HuH-7.5 (cell line): ENCODE data around the gene EEFSEC.

ENCODE experiments used
- DNase-seq: peaks from one replicate; pipeline ENCODE4 v3.0.0; 2011; ENCODE audit warnings: low spot score

Gene EEFSEC

DNA sequence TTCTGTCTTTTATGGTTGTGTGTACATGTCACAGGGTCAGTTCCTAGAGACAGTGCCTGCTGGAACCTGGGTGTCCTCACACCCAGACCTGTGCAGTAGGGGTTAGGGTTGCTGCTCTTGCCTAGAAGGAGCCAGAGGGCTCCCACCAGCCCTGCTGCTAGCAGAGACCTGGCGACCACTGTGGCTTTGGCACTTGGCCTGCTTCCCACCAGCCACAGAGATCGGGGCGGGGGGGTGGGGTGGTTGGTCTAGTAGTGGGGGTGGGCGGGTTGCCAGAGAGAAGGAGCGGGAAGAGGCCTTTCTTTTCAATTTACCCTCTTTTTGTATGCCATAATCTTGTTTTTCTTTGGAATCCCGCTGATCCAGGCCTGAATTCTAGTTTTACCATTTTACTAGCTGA lies 29.4 kb downstream of the EEFSEC start:
- no peak for DNase-seq

DNA sequence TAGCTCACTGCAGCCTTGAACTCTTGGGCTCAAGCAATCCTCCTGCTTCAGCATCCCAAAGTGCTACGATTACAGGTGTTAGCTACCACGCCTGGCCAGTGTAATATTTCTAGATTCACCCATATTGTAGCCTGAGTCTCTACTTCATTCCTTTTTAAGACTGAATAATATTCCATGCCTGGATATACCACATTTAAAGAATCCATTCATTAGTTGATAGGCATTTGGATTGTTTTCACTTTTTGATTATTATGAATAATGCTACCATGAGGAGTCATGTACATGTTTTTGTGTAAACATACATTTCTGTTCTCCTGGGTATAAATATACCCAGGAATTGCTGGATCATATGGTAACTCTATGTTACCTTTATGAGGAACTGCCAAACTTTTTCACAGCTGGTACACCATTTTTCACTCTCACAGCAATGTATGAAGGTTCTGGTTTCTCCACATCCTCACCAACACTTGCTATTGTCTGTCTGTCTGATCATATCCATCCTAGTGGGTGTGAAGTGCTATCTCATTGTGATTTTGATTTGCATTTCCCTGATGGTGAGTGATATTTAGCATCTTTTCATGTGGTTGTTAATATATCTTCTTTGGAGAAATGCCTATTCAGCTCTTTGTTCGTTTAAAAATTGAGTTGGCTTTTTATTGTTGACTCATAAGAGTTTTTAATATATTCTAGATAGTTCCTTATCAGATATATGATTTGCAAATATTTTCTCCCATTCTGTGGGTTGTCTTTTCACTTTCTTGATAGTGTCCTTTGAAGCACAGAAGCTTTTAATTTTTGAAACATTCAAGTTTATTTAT lies 32.6 kb downstream of the EEFSEC start:
- DNase-seq: no peak

DNA sequence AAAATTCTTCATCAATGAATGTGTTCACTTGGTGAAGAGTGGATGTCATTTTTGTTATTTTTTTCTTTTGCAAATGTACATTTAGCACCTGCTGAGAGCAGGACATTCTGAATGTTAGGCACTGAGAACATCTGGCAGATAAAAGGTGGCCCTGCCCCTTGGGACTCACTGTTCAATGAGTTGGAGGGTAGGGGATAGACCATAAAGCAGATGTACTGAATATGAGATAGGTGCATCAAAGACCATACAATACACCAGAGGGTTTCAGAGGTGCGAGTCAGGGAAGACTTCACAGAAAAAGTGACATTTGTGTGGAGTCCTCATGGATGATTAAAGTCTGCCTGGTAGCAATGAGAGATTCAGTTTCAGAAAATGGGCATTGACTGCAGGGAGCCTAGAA lies 34.2 kb downstream of the EEFSEC start:
- DNase-seq: no peak

DNA sequence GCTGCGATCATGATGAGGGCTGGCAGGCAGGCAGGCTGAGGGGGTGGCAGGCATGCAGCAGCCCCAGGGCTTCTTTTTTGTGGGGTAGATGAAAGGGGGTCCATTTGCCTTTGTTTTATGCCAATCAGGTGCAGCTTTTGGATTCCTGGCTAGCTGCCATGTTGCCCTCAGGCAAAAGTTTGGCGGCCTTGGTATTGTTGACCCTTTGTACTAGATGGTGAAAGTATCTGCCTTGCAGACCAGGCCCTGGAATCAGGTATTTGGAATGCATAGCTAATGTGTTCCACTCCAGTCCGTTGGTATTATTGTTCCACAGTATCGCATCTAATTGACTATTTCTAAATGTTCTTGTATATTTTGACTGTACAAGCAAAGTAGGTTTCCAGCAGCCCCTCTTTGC lies 35.0 kb downstream of the EEFSEC start:
- no peak for DNase-seq

DNA sequence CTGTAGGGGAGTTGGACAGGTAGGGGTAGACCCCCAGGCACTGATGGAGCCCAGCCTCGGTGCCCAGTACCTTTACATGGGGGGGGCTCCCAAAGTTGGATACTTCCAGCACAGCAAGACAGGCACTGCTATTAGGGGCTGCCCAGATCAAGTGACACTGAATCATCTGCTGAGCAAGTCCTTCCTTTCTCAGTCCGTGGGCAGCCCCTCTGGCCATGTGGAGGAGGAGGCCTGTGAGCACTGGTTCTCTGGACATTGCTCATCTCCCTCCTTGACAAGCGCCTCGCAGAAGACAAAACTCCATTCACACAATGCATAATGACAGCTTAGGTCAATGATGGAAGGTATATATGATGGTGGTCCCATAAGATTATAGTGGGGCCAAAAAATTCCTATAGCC lies 35.7 kb downstream of the EEFSEC start:
- no peak for DNase-seq

DNA sequence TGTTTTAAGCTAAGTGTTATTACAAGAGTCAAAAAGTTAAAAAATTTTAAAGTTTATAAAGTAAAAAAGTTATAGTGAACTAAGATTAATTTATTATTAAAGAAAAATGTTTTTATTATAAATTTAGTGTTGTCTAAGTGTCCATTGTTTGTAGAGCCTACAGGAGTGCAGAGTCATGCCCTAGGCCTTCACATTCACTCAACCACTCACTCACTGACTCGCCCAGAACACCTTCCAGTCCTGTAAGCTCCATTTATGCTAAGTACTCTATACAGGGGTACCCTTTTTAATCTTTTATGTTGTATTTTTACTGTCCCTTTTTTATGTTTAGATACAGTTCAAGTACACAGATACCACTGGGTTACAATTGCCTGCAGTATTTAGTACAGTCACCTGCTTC lies 37.2 kb downstream of the EEFSEC start:
- DNase-seq: no peak

DNA sequence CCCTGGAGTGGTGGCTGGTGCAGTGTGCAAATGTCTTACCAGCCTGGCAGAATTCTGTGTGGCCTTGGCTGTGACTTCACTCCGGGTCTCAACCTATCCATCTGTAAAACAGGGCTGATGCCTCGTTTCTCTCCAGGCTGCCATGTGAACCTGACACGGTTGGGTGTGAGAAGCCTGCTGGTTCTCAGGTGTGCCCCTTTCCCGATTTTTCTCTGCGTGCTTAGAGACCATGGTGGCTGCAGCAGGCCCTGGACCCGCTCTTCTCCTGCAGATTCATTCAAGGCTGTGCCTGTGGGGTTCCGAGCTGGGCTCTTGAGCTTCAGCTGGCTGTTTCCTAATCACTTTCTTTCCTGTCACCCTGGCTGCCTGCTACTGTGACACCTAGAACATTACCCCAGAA lies 38.9 kb downstream of the EEFSEC start:
- no peak for DNase-seq

DNA sequence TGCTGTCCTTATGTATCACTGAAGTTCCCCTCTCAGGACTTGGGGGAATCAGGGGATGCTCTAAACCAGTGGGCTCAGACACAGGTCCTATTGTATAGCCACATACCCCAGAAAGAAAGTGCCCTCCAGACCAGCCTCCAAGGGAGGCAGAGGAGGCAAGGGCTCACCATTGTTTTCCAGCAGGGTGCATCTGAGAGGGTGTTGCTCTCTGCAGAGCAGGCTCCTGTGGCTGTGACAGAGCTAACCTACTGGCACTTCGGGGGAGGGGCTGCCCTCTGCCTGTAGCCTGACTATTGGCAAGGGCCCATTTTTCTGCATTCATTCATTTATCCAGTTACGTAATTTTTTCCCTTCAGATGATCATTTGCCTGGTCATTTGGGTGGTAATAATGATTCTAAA lies 39.9 kb downstream of the EEFSEC start:
- DNase-seq: no peak

DNA sequence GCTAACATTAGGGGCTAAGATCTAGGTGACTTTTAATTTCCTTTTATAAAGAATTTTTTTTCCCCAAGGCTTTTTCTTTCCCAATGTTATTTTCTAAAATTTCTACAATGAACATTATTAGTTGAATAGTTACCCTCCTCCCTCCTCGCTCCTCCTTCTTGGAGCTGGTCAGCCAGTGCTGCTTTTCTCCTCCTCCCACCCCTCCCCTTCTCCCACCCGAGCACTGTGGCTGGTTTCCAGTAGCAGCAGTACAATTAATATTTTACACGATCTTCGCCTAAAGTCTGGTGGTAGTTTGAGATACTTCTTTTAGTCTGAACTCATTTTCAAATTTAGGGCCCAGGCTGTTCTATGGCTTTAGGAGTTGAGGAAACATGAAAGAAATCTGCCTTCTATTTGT lies 41.6 kb downstream of the EEFSEC start:
- DNase-seq: no peak

DNA sequence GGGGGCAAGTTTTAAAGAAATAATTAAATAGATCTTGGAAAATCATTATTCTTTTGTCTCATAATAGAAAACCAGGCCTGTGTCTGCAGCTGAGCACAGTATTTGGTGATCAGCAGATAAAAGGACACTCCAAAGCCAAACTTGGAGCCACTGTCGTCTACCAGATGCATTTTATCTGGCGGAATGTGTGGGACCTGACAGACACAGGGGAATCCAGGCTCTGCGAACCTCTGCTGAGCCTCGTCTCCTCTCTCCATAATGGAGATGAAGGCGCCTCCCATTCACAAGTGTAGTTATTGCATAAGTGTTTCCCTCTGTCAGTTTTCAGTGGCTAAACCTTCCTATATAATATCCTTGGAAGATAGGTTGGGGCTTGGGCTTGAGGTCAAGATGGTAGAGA lies 42.1 kb downstream of the EEFSEC start:
- DNase-seq: no peak

DNA sequence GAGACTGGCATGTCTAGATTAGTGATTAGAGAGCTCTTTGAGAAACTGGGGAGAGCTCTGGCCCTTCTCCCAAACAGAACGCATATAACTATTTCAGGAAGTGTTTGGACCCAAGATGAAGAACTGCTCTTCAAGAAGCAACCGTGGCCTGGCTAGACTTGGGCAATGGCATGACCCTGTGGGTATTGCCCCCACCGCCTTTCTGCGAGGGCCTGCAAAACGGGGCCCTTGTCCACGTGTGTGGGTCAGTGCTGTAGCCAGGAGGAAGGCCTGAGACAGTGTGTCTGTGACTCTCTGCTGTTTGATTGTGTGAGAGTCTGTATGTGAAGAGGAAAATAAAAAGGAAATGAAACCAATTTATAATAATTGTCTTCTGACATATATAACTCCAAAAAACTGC lies 42.5 kb downstream of the EEFSEC start:
- no peak for DNase-seq

DNA sequence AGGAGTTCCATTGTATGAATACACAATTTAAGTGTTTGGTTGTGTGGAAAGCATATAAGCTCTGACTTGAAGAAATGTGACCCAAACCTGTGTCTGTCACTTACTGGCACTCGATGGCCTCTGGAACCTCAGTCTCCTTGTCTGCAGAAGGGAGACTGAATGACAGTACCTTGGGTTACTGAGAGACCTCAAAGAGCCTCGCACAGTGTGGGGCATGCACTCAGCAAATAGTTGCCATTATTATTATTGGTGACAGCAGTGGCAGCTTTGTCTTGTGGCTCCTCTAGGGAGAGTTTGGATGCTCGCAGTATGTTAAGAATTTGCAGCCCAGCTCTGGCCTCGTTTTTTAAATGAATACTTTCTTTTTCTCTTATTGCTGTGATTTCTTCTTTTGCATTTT lies 43.4 kb downstream of the EEFSEC start:
- no peak for DNase-seq

DNA sequence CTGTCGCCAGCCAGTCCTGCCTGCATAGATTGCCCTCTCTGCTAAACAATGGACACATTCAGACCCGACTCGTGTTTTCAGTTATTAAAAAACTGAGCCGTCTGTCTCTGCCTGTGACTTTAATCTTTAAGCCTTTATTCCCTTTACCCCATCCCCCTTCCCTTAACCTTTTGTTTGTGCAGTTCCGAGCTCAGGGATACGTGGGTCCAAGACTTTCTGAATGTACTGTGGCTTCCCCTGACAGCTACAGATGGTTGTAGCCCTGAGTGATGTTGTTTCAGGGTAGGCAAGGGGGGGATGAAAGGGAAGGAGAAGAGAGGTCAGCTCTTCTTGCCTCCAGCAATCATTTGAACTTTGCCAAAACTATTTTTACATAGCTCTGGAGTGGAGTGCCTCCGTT lies 44.6 kb downstream of the EEFSEC start:
- DNase-seq: no peak

DNA sequence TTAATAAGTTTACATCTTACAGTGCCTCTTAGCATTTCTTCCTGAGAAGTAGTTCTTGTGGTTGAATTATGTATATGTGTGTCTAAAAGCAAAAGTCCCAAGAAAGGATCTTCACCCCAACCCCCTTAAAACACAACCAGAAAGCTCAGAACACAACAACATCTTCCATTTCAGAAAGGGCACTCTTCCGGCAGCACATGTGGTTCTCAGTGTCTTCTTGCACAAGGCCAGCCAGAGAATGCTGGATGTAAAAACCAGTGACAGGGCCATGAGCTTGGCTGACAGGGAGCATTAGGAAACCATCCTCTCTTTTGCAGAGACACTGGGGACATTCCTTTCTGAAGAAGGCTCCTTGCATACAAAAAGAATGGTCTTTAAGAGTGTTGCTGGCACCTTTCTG lies 45.0 kb downstream of the EEFSEC start:
- no peak for DNase-seq

DNA sequence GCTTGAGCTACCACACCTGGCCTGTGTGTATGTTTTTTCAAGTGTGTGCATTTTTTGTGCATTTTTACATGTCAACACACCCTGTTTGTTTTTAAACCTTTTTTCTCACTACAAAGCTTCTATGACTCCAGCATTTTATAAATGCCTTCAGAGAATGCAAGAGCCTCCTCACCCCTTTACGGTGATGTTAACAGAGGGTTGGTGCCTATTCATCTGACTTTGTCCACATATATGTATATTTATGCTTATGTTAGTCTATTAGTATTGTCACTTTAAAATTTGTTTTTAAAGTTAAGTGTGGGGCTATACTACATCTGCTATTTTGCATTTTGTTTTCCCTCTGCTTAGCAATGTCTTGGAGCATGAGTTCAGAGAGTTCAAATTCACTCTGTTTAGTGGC lies 45.8 kb downstream of the EEFSEC start:
- no peak for DNase-seq

DNA sequence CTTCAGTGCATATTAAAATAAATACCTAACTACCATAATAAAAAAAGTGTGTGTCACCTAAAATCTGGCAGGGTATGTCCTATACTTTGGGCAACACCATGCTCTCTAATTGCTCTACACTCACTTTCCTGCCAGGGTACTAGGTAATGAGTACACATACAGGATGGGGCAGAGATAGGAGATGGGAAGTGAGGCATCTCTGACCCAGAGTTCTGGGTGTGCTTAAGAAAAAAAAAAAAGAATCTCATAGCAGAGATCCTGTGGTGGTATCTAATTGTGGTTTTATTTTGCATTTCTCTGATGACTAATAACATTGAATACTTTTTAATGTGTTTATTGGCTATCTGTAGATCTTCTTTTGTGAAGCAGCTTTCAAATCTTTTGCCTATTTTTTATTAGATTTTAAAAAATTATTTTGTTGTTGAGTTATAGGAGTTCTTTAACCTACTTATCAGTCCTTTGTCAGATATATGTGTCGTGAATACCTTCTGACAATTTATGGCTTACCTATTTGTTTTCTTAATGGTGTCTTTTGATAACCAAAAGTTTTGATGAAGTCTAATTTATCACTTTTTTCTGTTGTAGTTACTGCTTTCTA lies 48.0 kb downstream of the EEFSEC start:
- DNase-seq: no peak

DNA sequence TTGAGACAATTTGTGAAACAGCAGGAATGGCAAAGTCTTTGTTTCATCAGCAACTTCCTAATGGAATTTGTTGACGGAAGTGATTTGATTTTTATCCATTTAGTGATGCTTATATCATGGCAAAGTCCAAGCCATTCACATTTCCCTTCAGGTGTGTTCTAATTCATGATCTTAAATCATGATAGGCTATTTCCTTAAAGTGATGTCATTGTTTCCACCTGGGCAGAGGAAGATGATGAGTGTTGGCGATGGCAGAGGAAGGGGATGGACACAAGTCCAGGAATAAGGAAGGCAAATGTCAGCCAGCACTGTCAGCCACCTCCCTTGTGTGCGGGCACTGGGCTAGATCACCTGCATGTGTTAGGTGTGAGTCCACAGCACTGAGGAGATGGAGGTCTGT lies 49.9 kb downstream of the EEFSEC start:
- no peak for DNase-seq

DNA sequence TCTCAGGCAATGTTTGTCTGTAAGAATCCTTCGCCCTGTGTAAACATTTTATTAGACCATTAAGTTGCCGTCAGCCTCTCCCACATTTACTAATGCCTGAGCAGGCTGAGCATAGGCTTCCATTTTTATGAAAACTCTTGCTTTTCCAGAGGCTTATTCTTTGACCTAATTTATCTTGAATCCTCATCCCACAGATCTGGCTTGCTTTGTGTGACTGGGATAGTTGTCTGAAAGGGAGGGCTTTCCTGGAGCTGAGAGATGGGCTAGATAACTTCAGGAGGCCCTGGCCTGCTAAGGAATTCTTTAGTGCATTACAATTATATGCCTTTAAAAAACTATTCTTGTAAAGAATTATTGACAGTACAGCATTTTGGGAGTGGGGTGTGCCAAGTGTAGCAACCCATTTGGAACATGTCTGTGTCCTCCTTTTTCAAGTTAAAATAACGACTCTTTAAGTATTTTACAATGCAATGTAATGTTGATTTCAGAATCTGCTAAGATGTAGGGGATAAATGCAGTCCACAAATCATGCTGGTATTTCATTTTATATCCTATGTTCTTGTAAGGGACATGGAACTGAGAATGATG lies 52.4 kb downstream of the EEFSEC start:
- no peak for DNase-seq

DNA sequence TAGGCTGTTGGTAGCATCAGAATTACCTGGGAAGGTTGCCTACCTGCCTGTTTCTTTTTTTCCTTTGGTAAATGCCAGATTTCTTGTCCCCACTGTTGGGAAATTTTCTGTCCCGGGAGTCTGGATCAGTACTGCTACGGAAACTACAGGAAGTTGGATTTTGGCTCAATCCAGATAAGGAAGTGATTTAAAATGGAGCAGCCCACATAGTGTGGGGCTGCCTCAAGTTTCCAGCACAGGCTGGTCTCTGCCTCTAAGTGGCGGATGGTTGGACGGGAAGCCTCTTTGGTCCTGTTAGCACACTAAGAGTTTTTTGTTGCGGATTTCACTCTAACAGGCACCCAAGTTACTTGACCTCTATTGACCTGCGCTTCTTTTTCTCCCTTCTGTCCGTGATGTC lies 54.7 kb downstream of the EEFSEC start:
- DNase-seq: no peak

DNA sequence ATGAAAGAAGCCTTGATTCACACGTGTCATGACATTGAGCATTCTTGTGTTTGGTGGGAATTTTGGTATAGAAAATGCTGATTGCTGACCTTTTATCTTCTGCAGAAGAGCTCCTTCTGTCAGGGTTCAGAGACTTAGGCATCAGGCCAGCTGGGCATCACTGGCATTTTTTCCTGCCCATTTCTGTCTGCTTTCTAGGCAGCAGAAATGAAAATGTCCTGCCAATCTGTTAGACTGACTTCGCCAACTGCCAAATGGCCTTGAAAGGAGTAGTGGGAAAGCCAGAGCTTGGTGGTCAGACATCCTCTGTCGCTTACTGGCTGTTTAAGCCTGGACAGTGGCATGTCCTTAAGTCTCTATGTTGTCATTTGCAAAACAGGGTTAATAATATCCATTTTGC lies 57.4 kb downstream of the EEFSEC start:
- no peak for DNase-seq

DNA sequence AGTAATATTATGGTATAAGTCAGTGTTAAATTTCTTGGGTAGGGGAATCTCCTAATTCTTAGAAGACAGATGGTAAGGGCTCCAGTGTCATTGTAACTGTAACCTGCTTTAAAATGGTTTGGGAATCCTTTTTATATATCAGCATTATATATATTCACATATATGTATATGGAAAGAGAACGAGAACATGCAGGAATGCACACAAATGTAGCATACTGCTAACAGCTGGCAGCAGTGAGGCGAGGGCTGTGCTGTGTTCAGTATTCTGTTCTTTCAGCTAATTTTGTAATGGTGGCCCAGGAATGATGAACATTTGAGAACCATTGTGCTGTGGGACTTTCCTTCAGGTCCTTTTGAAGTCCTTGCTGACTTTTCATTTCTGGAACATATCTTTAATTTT lies 60.8 kb downstream of the EEFSEC start:
- DNase-seq: no peak

DNA sequence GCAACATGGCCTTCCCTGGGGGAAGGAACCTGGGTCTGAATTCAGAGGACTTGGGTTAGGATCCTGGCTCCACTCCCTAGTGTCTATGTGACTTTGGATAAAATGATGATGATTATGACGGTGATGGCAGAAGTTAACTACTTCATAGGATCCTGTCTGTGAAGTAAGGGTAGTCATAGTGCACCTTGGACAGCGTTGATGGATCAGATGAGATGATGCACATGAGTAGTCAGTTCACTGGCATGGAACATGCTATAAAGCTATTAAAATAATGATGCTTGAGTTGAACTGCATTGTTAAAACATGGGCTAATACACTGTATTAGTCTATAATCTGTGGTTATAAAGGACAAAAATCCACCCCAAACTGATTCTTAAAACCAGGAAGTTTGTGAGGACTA lies 62.0 kb downstream of the EEFSEC start:
- DNase-seq: no peak

DNA sequence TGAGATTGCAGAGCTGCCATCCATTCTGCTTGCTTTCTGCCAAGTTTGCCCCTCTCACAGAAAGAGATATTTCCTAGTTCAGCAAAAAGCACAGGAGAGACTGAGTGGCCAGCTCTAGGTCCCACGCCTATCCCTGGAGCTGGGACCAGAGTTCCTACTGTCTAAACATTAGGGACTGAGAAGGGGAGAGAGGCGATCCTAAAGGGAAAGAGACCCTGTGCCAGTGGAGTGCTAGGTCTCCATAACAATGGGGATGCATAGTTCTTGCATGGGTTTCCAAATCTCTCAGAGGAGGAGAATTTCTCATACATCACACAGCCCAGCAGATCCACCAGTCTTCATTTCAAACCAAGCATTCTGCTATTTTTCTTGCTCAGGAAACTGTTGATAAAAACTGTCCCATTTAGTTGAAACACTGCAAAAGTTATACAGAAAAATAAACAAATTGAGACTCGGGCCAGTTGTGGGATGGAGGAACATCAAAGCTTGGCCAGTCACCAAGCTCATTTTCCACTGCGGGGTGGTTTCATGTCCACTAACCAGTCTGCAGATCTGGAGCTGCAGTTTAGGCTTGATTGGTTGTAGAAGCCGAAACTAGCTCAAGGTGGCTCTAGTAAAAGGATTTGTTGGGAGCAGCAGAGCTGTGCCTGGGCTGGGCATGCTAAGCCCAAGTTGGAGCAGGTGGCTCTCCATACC lies 62.7 kb downstream of the EEFSEC start:
- no peak for DNase-seq
